Epithelial cell of prostate (primary cell): Measurements from ENCODE around the gene CSAD.

ENCODE experiments used
- DNase-seq: peaks from one replicate; pipeline ENCODE4 v3.0.0-alpha.2; 2011; ENCODE audit warnings: low read depth, low spot score
- H3K27ac ChIP-seq: fragments of 450-650 bp; 2 replicates; pipeline ENCODE4 v1.5.1; 2017; ENCODE audit warnings: mild to moderate bottlenecking

CSAD gene

GRCh38 chr12:53160673-53161072 lies 20.1 kb downstream of the CSAD start:
- H3K27ac ChIP-seq, result no peak overlapping the region
- DNase-seq, result no peak

- H3K27ac ChIP-seq, result no peak overlapping the region
These were observed 20.7 kb downstream of the CSAD start for GRCh38 chr12:53160000-53160399.

DNA sequence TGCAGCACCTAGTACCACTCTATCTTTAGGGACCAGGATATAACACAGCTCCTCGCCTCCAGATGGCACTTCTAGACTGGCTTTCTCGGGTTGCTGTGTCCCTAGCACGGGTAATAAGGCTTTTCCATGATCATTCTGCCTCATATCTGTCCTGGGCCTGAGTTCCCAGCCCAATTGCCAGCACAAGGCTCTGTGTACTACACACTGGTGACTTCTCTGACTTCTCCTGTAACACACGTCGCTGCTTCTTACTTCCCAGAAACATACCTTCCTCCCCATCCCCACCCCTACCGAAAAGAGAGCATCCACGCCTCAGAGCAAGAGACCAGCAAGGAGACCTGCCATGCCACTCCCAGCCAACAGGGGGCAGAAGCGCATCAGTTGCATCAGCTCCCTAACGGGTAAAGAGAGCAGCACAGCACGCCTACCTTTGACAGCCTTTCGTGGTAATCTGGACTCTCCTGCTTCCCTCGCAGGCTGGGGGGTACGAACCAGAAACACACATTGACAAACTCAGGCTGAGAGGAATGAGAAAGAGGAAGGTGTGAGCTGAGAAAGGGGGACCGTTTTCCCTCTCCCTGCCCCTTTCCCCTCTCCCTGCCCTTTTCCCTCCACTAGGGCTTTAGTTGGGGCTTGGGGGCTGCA lies 21.4 kb downstream of the CSAD start:
- no peak for DNase-seq
- no peak overlapping the region for H3K27ac ChIP-seq

More at GRCh38 chr12:53160000-53160399, 20.7 kb downstream of the CSAD start:
- DNase-seq, result no peak

GRCh38 chr12:53152390-53152789 lies 28.3 kb downstream of the CSAD start:
- H3K27ac ChIP-seq, result no peak overlapping the region
- DNase-seq, result no peak

DNA sequence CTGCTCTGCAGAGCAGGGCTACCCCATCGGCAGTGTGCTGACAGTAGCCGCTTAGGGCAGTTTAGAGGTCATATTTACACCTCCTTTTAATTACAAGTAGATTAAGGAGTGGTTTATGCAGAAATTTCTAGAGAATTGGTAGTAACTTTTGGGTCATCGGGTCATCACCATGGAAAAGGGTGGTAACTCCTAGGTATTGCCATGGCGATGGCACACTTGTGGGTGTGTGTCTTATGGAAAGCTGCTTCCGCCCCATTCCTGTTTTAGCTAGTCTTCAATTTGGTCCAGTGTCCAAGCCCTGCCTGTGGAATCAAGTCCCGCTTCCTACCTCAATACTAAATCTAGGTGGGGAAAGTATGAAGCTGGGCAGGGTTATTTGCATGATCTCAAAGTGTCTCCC lies 29.7 kb downstream of the CSAD start:
- no peak overlapping the region for H3K27ac ChIP-seq
- DNase-seq, result no peak

DNA sequence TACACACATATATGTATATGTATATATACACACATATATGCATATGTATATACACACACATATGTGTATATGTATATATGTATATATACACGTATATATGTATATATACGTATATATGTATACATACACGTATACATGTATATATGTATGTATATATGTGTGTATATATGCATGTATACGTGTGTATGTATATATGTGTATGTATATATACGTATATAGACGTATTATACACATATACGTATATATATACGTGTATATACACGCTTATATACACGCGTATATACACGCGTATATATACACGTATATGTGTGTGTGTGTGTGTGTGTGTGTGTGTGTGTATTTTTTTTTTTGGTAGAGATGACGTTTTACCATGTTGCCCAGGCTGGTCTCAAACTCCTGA lies 33.1 kb downstream of the CSAD start:
- H3K27ac ChIP-seq, result no peak overlapping the region
- DNase-seq, result no peak

- DNase-seq, result no peak
- H3K27ac ChIP-seq, result no peak overlapping the region
These were observed 33.5 kb downstream of the CSAD start for GRCh38 chr12:53147181-53147580.

DNA sequence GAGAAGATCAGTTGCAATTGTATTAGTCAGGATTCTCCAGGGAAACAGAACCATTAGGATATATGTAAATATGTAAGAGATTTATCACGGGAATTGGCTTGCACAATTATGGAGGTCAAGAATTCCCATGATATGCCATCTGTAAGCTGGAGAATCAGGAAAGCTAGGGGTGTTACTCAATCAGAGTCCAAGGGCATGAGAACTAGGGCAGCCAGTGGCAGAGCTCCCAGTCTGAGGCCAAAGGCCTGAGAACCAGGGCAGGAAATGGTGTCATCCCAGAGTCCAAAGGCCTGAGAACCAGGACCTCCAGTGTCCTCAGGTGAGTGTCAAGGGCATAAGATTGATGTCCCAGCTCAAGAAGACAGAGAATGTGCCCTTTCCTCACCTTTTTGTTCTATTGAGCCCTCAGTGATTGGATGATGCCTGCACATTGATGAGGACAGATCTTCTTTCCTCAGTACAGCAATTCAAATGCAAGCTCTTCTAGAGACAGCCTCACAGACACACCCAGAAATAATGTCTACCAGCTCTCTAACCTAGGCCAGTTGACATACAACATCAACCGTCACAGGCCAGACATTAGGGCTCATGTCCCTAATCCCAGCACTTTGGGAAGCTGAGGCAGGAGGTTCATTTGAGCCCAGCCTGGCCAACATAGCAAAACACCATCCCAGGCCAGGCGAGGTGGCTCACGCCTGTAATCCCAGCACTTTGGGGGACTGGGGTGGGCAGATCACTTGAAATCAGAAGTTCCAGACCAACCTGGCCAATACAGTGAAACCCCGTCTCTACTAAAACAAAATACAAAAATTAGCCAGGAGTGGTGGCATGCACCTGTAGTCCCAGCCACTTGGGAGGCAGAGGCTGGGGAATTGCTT lies 35.1 kb downstream of the CSAD start:
- no peak for DNase-seq
- no peak overlapping the region for H3K27ac ChIP-seq

DNA sequence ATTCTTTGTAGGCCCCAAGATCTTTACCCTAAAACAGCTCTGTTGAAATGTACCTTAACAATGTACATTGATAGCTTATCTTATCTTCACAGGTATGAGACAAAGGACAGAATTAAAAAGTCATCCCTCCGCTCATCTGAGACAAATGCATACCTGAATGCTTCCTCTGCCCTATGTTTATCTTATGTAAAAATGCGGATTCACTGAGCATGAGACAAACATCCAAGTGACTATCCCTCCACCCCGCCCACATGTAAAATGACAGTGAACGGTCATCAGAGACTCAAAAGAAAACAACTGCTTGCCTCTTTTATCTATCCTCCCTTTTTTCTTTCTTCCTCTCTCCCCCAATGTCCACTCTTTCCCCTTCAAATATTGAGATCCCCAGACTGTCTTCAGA lies 37.4 kb downstream of the CSAD start:
- H3K27ac ChIP-seq, result no peak overlapping the region
- no peak for DNase-seq

- H3K27ac ChIP-seq, result no peak overlapping the region
- DNase-seq, result no peak
These were observed 47.0 kb downstream of the CSAD start for GRCh38 chr12:53133722-53134121.

GRCh38 chr12:53131844-53132243 lies 48.9 kb downstream of the CSAD start:
- DNase-seq, result no peak
- H3K27ac ChIP-seq, result no peak overlapping the region

DNA sequence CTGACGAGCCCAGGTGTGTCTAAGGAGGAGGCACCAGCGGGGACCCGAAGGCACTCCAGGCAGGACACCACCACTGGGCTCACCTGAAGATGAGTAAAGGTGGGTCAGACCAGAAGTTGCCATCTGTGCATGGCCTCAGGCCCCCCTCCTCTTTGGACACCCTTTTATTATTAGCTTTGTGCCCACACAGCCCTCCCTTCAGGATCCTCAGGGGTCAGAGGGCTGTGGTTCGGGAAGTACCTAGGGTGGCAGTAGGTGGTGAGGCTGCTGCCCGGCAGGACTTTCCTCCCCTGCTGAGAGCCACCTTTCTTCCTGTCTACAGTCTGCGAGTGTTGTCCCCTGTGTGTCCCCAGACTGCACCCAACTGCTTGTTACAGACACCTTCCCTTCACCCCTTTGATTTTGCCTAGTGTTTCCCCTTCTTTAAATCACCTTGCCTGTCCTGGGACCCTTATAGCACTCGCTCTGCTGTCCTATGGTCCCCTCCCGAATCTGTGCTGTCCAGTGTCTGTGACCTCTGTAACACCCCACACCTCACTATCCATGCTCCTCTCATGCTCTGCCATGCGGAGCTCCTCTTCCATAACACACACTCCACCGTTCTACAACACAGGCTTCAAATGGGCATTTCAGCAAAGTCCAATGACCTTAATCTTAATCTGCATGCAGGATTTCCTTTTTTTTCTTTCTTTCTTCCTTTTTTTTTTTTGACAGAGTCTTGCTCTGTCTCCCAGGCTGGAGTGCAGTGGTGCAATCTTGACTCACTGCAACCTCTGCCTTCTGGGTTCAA lies 51.8 kb downstream of the CSAD start:
- DNase-seq, result no peak
- H3K27ac ChIP-seq, result no peak overlapping the region

DNA sequence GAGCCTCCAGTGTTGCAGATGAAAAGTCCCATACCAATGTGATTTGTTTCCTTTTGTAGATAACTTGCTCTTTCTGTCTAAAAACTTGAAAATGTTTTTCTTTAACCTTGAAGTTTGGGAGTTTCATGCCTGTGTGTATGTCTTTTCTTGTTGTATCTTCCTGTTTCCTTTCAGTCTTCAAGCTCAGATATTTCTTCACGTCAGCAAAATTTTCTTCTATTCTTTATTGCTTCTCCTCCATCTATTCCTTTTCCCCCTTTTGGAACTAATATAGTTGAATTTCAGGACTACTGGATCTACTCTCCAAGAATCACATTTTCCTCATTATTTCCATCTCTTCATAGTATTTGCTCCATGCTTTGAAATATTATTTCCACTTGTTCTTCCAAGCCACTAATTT lies 53.6 kb downstream of the CSAD start:
- no peak overlapping the region for H3K27ac ChIP-seq
- no peak for DNase-seq

DNA sequence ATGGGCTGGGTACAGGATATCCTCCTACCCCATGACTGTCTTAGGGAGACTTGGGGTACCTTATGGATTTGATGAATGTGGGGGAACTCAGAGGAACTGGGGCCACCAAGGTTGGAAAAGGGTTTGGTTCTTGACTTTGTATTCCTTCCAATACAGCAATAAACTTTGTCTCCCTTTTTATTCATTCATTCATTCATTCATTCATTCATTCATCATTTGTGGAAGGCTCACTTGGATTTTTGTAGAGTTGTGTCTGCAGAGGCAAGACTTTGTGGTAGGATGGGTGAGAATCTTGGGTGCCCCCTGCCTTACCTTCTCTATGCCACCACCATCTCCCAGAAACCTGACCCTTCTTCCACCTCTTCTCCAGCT lies 56.4 kb downstream of the CSAD start:
- H3K27ac ChIP-seq, result no peak overlapping the region
- DNase-seq, result no peak

- H3K27ac ChIP-seq, result no peak overlapping the region
- DNase-seq, result no peak
These were observed 57.0 kb downstream of the CSAD start for GRCh38 chr12:53123578-53124351.

DNA sequence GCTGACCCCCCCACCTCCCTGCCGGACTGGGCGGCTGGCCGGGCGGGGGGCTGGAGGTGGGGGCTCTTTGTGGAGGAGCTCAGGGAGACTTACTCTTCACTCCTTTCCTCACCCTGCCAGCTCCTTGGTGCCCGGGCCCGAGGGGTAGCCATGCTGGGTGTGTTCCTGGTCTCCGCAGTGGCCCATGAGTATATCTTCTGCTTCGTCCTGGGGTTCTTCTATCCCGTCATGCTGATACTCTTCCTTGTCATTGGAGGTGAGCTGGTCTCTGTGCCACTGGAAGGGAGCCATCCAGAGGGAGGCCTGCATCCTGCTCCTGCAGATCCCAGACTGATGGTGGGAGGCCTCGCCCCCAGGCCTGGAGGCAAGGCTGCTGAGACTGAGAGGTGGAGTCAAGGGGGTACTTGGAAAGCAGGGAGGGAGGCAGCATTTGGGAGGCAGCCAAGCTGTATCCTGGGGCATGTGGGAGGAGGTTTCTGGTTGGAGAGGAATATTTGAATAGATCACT lies 57.7 kb downstream of the CSAD start:
- DNase-seq, result no peak
- no peak overlapping the region for H3K27ac ChIP-seq

GRCh38 chr12:53120685-53121525 lies 59.8 kb downstream of the CSAD start:
- no peak overlapping the region for H3K27ac ChIP-seq
- no peak for DNase-seq

GRCh38 chr12:53118751-53119300 lies 61.9 kb downstream of the CSAD start:
- no peak overlapping the region for H3K27ac ChIP-seq
- DNase-seq, result no peak
